PC-3 (cell line): ENCODE measurements around the gene FOXN4.
A peak's percentile ranks its signal among the peaks of the same experiment; 100 is the strongest.

Experiments
- CTCF ChIP-seq: fragments of 300-600 bp; sonication (generic); conservative IDR thresholded peaks from 2 replicates; pipeline ENCODE4 v1.5.1; 2017; ENCODE audit warnings: antibody characterized with exemption, low read depth, mild to moderate bottlenecking, low read length
- EZH2 ChIP-seq: fragments of 300-600 bp; sonication (generic); IDR thresholded peaks from one replicate; pipeline ENCODE4 v1.6.1; 2017; ENCODE audit warnings: antibody characterized with exemption, mild to moderate bottlenecking, low read length; ENCODE audit not compliant: unreplicated experiment

GRCh38 chr12:109253913-109254544 lies 55.1 kb downstream of the FOXN4 start:
- peak; percentile 45 for TF ChIP-seq CTCF
- TF ChIP-seq EZH2: no peak
